HL-60 (cell line): ENCODE measurements around the gene RANGAP1.

Experiments used
- GABPA ChIP-seq: IDR thresholded peaks from 2 replicates; pipeline ENCODE4 v1.6.1; 2012; ENCODE audit warnings: low read depth
- POLR2AphosphoS5 ChIP-seq: IDR thresholded peaks from 2 replicates; pipeline ENCODE4 v1.6.1; 2012; ENCODE audit warnings: low read depth
- TF ChIP-seq, protein P1 (sequence below): IDR thresholded peaks from one replicate; pipeline ENCODE4 v1.5.1; 2011; ENCODE audit warnings: low read length, control low read depth, inconsistent platforms; ENCODE audit not compliant: insufficient read depth
- TF ChIP-seq, protein P2 (sequence below): IDR thresholded peaks from 2 replicates; pipeline ENCODE4 v1.6.1; 2012; ENCODE audit warnings: low read depth; ENCODE audit not compliant: insufficient replicate concordance

DNA sequence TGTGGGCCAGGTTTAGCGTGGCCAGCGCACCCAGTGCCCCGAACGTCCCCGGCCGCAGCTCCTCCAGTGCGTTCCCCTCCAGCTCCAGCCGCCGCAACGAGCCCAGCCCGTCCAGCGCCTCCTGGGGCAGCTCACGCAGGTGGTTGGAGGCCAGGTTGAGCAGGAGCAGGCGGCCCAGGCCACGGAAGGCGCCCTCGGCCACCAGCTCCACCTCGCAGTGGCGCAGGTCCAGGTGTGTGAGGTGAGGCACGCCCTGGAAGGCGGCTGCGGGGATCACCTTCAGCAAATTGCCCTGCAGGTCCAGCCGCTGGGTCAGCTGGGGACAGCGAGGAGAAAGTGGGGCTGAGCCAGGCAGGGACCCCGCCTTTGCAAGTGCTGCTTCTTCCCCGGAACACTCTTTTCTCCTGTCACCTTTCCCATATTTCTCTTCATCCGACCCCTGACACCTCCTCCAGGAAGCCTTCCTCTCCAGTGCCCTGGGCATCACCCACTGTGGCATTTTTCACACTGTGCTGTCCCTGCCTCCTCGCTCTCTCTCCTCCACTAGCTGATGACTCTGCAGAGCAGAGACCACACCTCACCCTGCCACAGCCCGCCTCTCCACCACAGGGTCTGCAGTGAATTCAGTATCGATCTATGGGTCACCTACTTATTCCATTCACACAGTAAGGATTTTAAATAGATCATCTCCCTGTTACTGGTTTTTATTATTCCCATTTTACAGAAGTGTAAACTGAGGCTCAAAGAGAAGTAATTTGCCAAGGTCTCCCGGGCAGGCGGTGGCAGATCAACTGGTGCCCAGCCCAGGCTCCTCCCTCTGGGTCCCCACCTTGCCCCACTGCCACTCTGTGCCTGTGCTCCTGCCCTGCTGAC lies 47.2 kb downstream of the RANGAP1 start:
- TF ChIP-seq, protein P1, sequence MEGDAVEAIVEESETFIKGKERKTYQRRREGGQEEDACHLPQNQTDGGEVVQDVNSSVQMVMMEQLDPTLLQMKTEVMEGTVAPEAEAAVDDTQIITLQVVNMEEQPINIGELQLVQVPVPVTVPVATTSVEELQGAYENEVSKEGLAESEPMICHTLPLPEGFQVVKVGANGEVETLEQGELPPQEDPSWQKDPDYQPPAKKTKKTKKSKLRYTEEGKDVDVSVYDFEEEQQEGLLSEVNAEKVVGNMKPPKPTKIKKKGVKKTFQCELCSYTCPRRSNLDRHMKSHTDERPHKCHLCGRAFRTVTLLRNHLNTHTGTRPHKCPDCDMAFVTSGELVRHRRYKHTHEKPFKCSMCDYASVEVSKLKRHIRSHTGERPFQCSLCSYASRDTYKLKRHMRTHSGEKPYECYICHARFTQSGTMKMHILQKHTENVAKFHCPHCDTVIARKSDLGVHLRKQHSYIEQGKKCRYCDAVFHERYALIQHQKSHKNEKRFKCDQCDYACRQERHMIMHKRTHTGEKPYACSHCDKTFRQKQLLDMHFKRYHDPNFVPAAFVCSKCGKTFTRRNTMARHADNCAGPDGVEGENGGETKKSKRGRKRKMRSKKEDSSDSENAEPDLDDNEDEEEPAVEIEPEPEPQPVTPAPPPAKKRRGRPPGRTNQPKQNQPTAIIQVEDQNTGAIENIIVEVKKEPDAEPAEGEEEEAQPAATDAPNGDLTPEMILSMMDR = no peak
- TF ChIP-seq, protein P2, sequence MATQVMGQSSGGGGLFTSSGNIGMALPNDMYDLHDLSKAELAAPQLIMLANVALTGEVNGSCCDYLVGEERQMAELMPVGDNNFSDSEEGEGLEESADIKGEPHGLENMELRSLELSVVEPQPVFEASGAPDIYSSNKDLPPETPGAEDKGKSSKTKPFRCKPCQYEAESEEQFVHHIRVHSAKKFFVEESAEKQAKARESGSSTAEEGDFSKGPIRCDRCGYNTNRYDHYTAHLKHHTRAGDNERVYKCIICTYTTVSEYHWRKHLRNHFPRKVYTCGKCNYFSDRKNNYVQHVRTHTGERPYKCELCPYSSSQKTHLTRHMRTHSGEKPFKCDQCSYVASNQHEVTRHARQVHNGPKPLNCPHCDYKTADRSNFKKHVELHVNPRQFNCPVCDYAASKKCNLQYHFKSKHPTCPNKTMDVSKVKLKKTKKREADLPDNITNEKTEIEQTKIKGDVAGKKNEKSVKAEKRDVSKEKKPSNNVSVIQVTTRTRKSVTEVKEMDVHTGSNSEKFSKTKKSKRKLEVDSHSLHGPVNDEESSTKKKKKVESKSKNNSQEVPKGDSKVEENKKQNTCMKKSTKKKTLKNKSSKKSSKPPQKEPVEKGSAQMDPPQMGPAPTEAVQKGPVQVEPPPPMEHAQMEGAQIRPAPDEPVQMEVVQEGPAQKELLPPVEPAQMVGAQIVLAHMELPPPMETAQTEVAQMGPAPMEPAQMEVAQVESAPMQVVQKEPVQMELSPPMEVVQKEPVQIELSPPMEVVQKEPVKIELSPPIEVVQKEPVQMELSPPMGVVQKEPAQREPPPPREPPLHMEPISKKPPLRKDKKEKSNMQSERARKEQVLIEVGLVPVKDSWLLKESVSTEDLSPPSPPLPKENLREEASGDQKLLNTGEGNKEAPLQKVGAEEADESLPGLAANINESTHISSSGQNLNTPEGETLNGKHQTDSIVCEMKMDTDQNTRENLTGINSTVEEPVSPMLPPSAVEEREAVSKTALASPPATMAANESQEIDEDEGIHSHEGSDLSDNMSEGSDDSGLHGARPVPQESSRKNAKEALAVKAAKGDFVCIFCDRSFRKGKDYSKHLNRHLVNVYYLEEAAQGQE = no peak
- TF ChIP-seq POLR2AphosphoS5 (no peak), GABPA (no peak)
